Nephron (organoid): ENCODE measurements around the gene SPPL3.

ENCODE experiments used
- H3K27ac Mint-ChIP-seq, 3 experiments: 2 replicates each; pipeline ENCODE4 v1.8.0; 2020; ENCODE audit warnings: mixed read lengths in 3 of 3, mild to moderate bottlenecking in 2 of 3, moderate library complexity in 1 of 3
- H3K27me3 Mint-ChIP-seq: 2 replicates; pipeline ENCODE4 v1.8.0; 2021; ENCODE audit warnings: low read depth, mild to moderate bottlenecking, moderate library complexity, mixed read lengths
- H3K36me3 Mint-ChIP-seq: 2 replicates; pipeline ENCODE4 v1.8.0; 2020; ENCODE audit warnings: low read depth, mixed read lengths
- H3K4me1 Mint-ChIP-seq: 2 replicates; pipeline ENCODE4 v1.8.0; 2020; ENCODE audit warnings: mixed read lengths
- H3K4me3 Mint-ChIP-seq, 3 experiments: 2 replicates each; pipeline ENCODE4 v1.8.0; 2020; ENCODE audit warnings: mild to moderate bottlenecking in 3 of 3, mixed read lengths in 3 of 3, moderate library complexity in 2 of 3
- H3K9me3 Mint-ChIP-seq: 2 replicates; pipeline ENCODE4 v1.8.0; 2020; ENCODE audit warnings: mixed read lengths
- TF ChIP-seq, protein P1 (sequence below), 3 experiments: fragments of 200-600 bp; sonication (generic); IDR thresholded peaks; one replicate each; pipeline ENCODE4 v1.5.0; 2021; ENCODE audit warnings: antibody characterized with exemption in 3 of 3; ENCODE audit not compliant: unreplicated experiment in 3 of 3

Gene SPPL3

DNA sequence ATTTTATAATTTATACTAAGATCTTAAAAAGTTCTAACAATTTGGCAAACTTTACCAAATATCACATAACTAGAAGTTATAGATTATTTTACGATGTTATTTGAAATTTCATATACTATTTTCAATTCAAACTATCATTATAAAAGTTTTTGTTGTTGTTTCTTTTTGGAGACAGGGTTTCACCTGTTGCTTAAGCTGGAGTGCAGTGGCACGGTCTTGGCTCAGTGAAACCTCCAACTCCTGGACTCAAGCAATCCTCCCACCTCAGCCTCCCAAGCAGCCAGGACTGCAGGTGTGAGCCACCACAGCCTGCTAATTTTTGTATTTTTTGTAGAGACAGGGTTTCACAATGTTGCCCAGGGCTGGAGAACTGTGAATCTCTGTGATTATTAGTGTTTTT is 87.8 kb downstream of the SPPL3 start:
- Mint-ChIP-seq H3K4me1 (peaks cover 28% of the 10 kb centered on the region), H3K9me3 (no peaks in the 10 kb centered on the region), H3K36me3 (peaks cover 3% of the 10 kb centered on the region), H3K27ac (no peak overlapping the region), H3K27me3 (no peaks in the 10 kb centered on the region), H3K4me3 (no peak overlapping the region)
- TF ChIP-seq, protein P1, sequence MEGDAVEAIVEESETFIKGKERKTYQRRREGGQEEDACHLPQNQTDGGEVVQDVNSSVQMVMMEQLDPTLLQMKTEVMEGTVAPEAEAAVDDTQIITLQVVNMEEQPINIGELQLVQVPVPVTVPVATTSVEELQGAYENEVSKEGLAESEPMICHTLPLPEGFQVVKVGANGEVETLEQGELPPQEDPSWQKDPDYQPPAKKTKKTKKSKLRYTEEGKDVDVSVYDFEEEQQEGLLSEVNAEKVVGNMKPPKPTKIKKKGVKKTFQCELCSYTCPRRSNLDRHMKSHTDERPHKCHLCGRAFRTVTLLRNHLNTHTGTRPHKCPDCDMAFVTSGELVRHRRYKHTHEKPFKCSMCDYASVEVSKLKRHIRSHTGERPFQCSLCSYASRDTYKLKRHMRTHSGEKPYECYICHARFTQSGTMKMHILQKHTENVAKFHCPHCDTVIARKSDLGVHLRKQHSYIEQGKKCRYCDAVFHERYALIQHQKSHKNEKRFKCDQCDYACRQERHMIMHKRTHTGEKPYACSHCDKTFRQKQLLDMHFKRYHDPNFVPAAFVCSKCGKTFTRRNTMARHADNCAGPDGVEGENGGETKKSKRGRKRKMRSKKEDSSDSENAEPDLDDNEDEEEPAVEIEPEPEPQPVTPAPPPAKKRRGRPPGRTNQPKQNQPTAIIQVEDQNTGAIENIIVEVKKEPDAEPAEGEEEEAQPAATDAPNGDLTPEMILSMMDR (IDR thresholded peaks at IDR 0.05; ENCODE audit: unreplicated experiment in 3 of 3), result no peak

DNA sequence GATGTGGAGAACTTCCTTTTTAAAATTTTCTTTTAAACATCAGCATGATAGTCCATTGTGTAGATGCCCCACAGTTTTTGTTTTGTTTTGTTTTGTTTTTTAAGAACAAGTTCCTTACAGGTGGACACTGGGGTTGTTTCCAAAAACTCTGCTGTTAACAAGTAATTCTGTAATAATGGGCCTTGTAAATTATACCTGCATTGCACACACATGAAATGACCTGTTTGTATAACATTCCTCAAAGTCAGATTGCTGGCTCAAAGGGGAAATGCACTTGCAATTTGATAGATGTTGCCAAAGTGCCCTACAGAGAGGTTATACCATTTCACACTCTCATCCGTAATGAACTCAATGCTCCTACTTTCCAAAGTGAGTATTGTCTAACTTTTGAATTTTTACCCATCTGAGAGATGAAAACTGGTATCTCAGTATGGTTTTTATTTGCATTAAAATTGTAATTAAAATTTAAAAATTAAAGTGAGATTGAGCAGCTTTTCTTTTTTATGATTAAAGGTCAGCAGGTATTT is 89.2 kb downstream of the SPPL3 start:
- Mint-ChIP-seq H3K9me3 (no peaks in the 10 kb centered on the region), H3K27me3 (no peaks in the 10 kb centered on the region), H3K4me1 (peaks cover 28% of the 10 kb centered on the region), H3K36me3 (peaks cover 14% of the 10 kb centered on the region), H3K27ac (no peak overlapping the region), H3K4me3 (no peak overlapping the region)
- TF ChIP-seq, protein P1 (IDR thresholded peaks at IDR 0.05; ENCODE audit: unreplicated experiment in 3 of 3), result no peak

DNA sequence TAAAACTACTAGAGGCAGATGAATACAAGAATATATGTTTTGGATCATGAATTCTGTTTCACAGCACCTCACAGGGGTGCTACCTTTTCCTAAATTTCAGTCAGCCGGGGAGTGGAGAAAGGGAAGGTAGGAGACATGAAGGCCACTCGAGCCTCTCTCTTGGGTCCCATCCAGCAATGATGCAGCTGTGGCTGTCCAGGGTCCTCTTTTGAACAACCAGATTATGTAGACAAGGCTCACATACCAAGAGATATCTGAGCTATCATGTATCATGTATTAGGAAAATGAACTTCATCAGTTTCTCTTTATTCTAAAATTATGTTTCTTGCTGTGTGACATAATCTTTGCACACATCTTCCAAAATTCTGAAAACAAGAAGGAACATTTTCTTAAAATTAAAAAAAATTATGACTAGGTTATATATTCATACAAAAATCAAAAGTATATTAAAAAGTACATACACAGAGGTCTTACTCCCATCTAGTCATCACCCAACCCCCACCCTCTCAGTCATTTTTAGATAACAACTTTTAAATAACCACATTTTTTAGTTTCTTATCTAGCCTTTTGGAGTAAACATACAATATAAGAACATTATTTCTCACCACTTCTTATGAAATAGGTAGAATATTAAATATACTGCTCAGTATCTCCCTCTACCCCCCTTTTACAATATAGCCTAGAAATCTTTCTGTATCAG is 89.8 kb downstream of the SPPL3 start:
- no peak overlapping the region for H3K27ac Mint-ChIP-seq
- no peak overlapping the region for H3K4me3 Mint-ChIP-seq
- peaks cover 28% of the 10 kb centered on the region for H3K4me1 Mint-ChIP-seq
- H3K9me3 Mint-ChIP-seq, result no peaks in the 10 kb centered on the region
- TF ChIP-seq, protein P1 (IDR thresholded peaks at IDR 0.05; ENCODE audit: unreplicated experiment in 3 of 3), result no peak
- H3K27me3 Mint-ChIP-seq, result no peaks in the 10 kb centered on the region
- H3K36me3 Mint-ChIP-seq, result peaks cover 17% of the 10 kb centered on the region

DNA sequence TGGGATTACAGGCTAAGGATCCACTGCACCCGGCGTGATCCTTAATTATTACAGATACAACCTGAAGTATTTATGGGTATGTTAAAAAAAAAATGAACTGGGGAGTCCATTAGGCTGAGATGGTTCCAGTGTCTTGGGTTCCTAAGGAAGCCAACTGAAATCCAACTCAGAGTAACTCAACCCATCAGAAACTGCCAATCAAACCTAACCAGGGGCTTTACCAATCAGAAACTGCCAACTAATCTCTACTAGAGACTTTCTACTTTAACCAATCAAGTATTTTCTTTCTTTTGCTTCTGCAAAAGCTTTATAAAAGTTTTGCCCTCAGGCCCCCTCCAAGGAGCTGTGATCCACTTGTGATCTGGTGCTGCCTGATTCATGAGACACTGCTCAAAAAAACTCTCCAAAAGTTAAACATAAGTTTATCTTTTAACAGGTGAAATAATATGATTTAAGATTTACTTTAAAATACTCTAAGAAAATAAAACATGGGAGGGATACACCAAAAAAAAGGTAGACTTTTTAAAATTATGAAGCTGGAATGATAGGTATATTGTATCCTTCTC is 90.5 kb downstream of the SPPL3 start:
- no peak overlapping the region for H3K4me3 Mint-ChIP-seq
- H3K36me3 Mint-ChIP-seq, result peaks cover 23% of the 10 kb centered on the region
- no peaks in the 10 kb centered on the region for H3K9me3 Mint-ChIP-seq
- TF ChIP-seq, protein P1 (IDR thresholded peaks at IDR 0.05; ENCODE audit: unreplicated experiment in 3 of 3), result no peak
- H3K27me3 Mint-ChIP-seq, result no peaks in the 10 kb centered on the region
- no peak overlapping the region for H3K27ac Mint-ChIP-seq
- H3K4me1 Mint-ChIP-seq, result peaks cover 28% of the 10 kb centered on the region

DNA sequence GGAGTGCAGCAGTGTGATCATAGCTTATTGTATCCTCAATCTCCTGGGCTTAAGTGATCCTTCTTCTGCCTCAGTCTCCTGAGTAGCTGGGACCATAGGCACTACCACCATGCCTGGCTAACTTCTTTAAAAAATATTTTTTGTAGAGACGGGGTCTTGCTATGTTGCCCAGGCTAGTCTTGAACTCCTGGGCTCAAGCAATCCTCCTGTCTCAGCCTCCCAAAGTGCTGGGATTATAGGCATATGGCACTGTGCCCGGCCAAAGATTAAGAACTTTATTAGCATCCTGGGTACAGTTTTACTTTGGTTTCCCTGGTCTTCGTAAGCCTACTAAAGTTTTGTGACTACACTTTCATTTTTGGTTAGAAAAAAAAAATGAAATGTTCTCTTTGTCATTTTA is 94.1 kb downstream of the SPPL3 start:
- no peak overlapping the region for H3K27ac Mint-ChIP-seq
- TF ChIP-seq, protein P1 (IDR thresholded peaks at IDR 0.05; ENCODE audit: unreplicated experiment in 3 of 3), result no peak
- no peaks in the 10 kb centered on the region for H3K9me3 Mint-ChIP-seq
- H3K4me3 Mint-ChIP-seq, result no peak overlapping the region
- peaks cover 21% of the 10 kb centered on the region for H3K4me1 Mint-ChIP-seq
- peaks cover 33% of the 10 kb centered on the region for H3K36me3 Mint-ChIP-seq
- no peaks in the 10 kb centered on the region for H3K27me3 Mint-ChIP-seq

DNA sequence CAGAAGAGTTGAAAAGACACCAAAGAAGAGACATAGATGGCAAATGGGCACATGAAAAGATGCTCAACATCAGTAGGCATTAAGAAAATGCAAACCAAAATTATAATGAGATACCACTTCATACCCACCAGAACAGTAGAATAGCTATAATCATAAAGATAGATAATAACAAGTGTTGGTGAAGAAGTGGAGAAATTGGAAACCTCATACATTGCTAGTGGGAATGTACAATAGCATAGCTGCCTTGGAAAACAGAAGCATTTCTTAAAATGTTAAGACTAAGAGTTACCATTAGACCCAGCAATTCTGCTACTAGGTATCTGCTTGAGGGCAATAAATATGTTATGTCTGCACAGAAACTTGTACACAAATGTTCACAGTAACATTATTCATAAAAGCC is 99.7 kb downstream of the SPPL3 start:
- no peaks in the 10 kb centered on the region for H3K27me3 Mint-ChIP-seq
- H3K27ac Mint-ChIP-seq, result no peak overlapping the region
- peaks cover 2% of the 10 kb centered on the region for H3K9me3 Mint-ChIP-seq
- H3K4me3 Mint-ChIP-seq, result no peak overlapping the region
- H3K4me1 Mint-ChIP-seq, result peaks cover 7% of the 10 kb centered on the region
- H3K36me3 Mint-ChIP-seq, result peaks cover 25% of the 10 kb centered on the region
- TF ChIP-seq, protein P1 (IDR thresholded peaks at IDR 0.05; ENCODE audit: unreplicated experiment in 3 of 3), result no peak
